ENCODE measurements around the gene ZNRF3. TPM values are rescaled to one million over a fixed set of nuclear protein-coding genes. Genes with fewer than 3 reads are reported as not detected.

ZNRF3 gene
- total and polyA plus RNA-seq, 11 donors, result 1.8 to 9.2 (median 6.2) TPM

- intact Hi-C loops (cut with DNase I), result loop anchor here in 4 of 10 donors (10.0 kb wide), 2 partner anchors 145 to 265 kb away; no protein-coding TSS in a partner anchor
- no peaks in the 10 kb centered on the region for H3K36me3 ChIP-seq
- H3K4me1 ChIP-seq, result peaks cover 0 to 34% (median 15%) of the 10 kb centered on the region in 12 donors
- H3K27ac ChIP-seq, result no peak overlapping the region
- no peak for ATAC-seq
- TF ChIP-seq POLR2A (IDR thresholded peaks at IDR 0.05) (no peak), CTCF (IDR thresholded peaks at IDR 0.05) (no peak)
- H3K27me3 ChIP-seq, result peaks cover 0 to 5% (median 0%) of the 10 kb centered on the region in 9 donors
- H3K4me3 ChIP-seq, result no peak overlapping the region
- no peak for DNase-seq
- no peaks in the 10 kb centered on the region for H3K9me3 ChIP-seq
- 89 to 94% (median 92%) methylated on average over 6 of the region's 6 CpGs for WGBS, 4 donors
Observed at GRCh38 chr22:28889478-28890024, 6.2 kb downstream of the ZNRF3 start.

GRCh38 chr22:28891156-28891733 lies 7.9 kb downstream of the ZNRF3 start:
- no peak overlapping the region for H3K27ac ChIP-seq
- peak in 2 of 4 donors; percentile 48 to 50 for ATAC-seq

GRCh38 chr22:28892175-28892731 lies 8.9 kb downstream of the ZNRF3 start:
- intact Hi-C loops (cut with DNase I), result no loop called here
- no peak overlapping the region for H3K4me3 ChIP-seq
- TF ChIP-seq POLR2A (IDR thresholded peaks at IDR 0.05), result no peak
- no peak for TF ChIP-seq CTCF (IDR thresholded peaks at IDR 0.05)
- ATAC-seq, result peak in 1 of 4 donors; percentile 41
- H3K4me1 ChIP-seq, result peaks cover 0 to 29% (median 11%) of the 10 kb centered on the region in 12 donors
- WGBS, 4 donors, result 61 to 67% (median 65%) methylated on average over 5 of the region's 5 CpGs
- H3K27ac ChIP-seq, result peak overlapping the region in 2 of 12 donors; percentile 4 to 13
- no peak for DNase-seq
- H3K36me3 ChIP-seq, result no peaks in the 10 kb centered on the region
- H3K27me3 ChIP-seq, result no peaks in the 10 kb centered on the region
- H3K9me3 ChIP-seq, result no peaks in the 10 kb centered on the region

More at GRCh38 chr22:28891156-28891733, 7.9 kb downstream of the ZNRF3 start:
- no peaks in the 10 kb centered on the region for H3K27me3 ChIP-seq
- intact Hi-C loops (cut with DNase I), result no loop called here
- H3K36me3 ChIP-seq, result no peaks in the 10 kb centered on the region
- peaks cover 0 to 29% (median 11%) of the 10 kb centered on the region in 12 donors for H3K4me1 ChIP-seq
- no peak overlapping the region for H3K4me3 ChIP-seq
- 80 to 87% (median 83%) methylated on average over 2 of the region's 2 CpGs for WGBS, 4 donors
- TF ChIP-seq CTCF (IDR thresholded peaks at IDR 0.05), result no peak
- H3K9me3 ChIP-seq, result no peaks in the 10 kb centered on the region
- DNase-seq, result no peak

- 92 to 98% (median 97%) methylated on average over 4 of the region's 4 CpGs for WGBS, 4 donors
- no peaks in the 10 kb centered on the region for H3K9me3 ChIP-seq
- TF ChIP-seq CTCF (IDR thresholded peaks at IDR 0.05) (no peak), POLR2A (IDR thresholded peaks at IDR 0.05) (no peak)
- H3K36me3 ChIP-seq, result no peaks in the 10 kb centered on the region
- peaks cover 0 to 29% (median 14%) of the 10 kb centered on the region in 12 donors for H3K4me1 ChIP-seq
- H3K27ac ChIP-seq, result no peak overlapping the region
- H3K27me3 ChIP-seq, result no peaks in the 10 kb centered on the region
- DNase-seq, result no peak
- intact Hi-C loops (cut with DNase I), result no loop called here
- H3K4me3 ChIP-seq, result no peak overlapping the region
- ATAC-seq, result no peak
Observed at GRCh38 chr22:28893810-28894209, 10.4 kb downstream of the ZNRF3 start.
